ENCODE results near the gene TBC1D2. TPM values are rescaled to one million over a fixed set of nuclear protein-coding genes. Genes with fewer than 3 reads are reported as not detected.

TBC1D2 gene
- total and polyA plus RNA-seq, 2 donors (not counting 3 experiments of a cell fraction or from before 2014, with no cell fraction given), result 3.4 to 4.5 TPM

DNA sequence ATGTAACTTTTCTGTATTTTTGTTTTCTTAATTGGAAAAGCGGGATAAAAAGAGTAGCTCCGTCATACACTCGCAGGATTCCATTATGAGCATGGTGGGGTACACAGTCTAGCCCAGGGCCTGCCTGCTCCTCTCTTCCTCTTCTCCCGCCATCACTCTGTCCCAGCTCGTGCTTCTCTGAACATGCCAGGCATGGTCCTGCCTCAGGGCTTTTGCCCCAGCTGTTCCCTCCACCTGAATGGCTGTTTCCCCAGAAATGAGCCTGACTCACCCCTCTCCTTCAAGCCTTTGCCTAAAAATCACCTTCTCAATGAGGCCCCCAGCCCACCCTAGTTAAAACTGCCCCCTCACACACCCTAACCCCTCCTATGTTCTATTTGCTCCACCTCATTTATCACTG, 67.5 kb downstream of the TBC1D2 start:
- POLR2A ChIA-PET, result no interaction called here
- Histone ChIP-seq H3K27me3 (ENCODE audit: control insufficient read depth in 2 of 2, insufficient read depth in 2 of 2, low read length in 2 of 2) (no peaks in the 10 kb centered on the region), H3K27ac (ENCODE audit: insufficient read depth, low read depth, low read length) (no peak overlapping the region), H3K9me1 (replicated peaks; ENCODE audit: control insufficient read depth, extremely low read depth, insufficient read depth, low read length) (no peaks in the 10 kb centered on the region), H3K79me2 (ENCODE audit: control insufficient read depth, insufficient read depth, low read length) (no peaks in the 10 kb centered on the region), H3K9ac (replicated peaks; ENCODE audit: extremely low read depth, insufficient read depth, low read length) (no peak overlapping the region), H4K20me1 (replicated peaks; ENCODE audit: control insufficient read depth, extremely low read depth, insufficient read depth, low read length) (no peaks in the 10 kb centered on the region), H3K4me2 (ENCODE audit: insufficient read depth, low read length) (no peak overlapping the region), H3K4me1 (ENCODE audit: control insufficient read depth, extremely low read depth, insufficient read depth, low read length) (no peaks in the 10 kb centered on the region), H3K4me3 (replicated peaks in 1 of 3; ENCODE audit: insufficient read depth in 1 of 3, low read depth in 1 of 3, low read length in 3 of 3) (no peak overlapping the region), H3K9me3 (replicated peaks; ENCODE audit: control insufficient read depth, insufficient read depth, low read length) (no peaks in the 10 kb centered on the region), H2AFZ (ENCODE audit: low read depth, low read length) (no peak overlapping the region), H3K36me3 (ENCODE audit: control insufficient read depth in 2 of 2, extremely low read depth in 1 of 2, insufficient read depth in 2 of 2, low read length in 2 of 2) (no peaks in the 10 kb centered on the region)
- DNase-seq (ENCODE audit: low read depth, low spot score), result no peak
- dilution Hi-C loops (cut with MboI; ENCODE audit: extremely low pct_ligation_motif_present, low sequenced_read_pairs), result no loop called here
- FAIRE-seq, result no peak
- BruUV-seq (replicated peaks), result no TSS peak
- intact Hi-C loops (cut with micrococcal nuclease), result no loop called here
- CTCF ChIA-PET, result interaction anchor here (1.2 kb wide), 1 partner anchor 9 kb away, joined by 3 read pairs; no protein-coding TSS in a partner anchor
- TF ChIP-seq POLR2AphosphoS5 (IDR thresholded peaks at IDR 0.05; ENCODE audit: insufficient read depth, low read depth, low read length) (no peak), JUN (IDR thresholded peaks at IDR 0.05; ENCODE audit: borderline replicate concordance, insufficient read depth, insufficient read length, low read depth) (no peak), MYC (IDR thresholded peaks at IDR 0.05; ENCODE audit: low read depth, low read length) (no peak), FOS (IDR thresholded peaks at IDR 0.05; ENCODE audit: borderline replicate concordance, insufficient read depth, low read length) (no peak), GATA2 (IDR thresholded peaks at IDR 0.05; ENCODE audit: insufficient read depth, insufficient read length, low read depth, low read length) (no peak)

DNA sequence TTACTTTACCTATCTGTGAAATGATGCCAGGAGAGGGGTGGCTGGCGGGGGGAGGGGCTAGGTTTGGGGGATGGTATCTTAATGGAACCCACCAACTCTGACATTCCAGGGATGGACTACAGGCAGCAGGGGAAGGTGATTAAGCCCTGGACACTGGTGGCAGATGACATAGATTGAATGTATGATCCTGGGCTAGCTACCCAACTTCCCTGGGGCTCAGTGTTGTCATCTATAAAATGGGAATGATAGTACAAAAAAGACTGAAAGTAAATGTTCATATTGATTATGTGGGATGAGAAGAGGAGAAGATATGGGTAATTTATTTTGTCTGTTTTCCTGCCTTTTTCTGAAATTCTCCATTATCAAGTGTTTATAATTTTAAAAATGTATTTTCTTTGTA, 69.2 kb downstream of the TBC1D2 start:
- DNase-seq (ENCODE audit: low read depth, low spot score), result no peak
- BruUV-seq (replicated peaks), result no TSS peak
- H3K9me3 ChIP-seq (replicated peaks; ENCODE audit: control insufficient read depth, insufficient read depth, low read length), result no peaks in the 10 kb centered on the region
- H3K27me3 ChIP-seq (ENCODE audit: control insufficient read depth in 2 of 2, insufficient read depth in 2 of 2, low read length in 2 of 2), result no peaks in the 10 kb centered on the region
- H3K36me3 ChIP-seq (ENCODE audit: control insufficient read depth in 2 of 2, extremely low read depth in 1 of 2, insufficient read depth in 2 of 2, low read length in 2 of 2), result no peaks in the 10 kb centered on the region
- H3K27ac ChIP-seq (ENCODE audit: insufficient read depth, low read depth, low read length), result no peak overlapping the region
- intact Hi-C loops (cut with micrococcal nuclease) (no loop called here), dilution Hi-C loops (cut with MboI; ENCODE audit: extremely low pct_ligation_motif_present, low sequenced_read_pairs) (no loop called here)
- H3K79me2 ChIP-seq (ENCODE audit: control insufficient read depth, insufficient read depth, low read length), result no peaks in the 10 kb centered on the region
- no peaks in the 10 kb centered on the region for H3K9me1 ChIP-seq (replicated peaks; ENCODE audit: control insufficient read depth, extremely low read depth, insufficient read depth, low read length)
- ChIA-PET POLR2A (no interaction called here), CTCF (no interaction called here)
- H3K4me1 ChIP-seq (ENCODE audit: control insufficient read depth, extremely low read depth, insufficient read depth, low read length), result no peaks in the 10 kb centered on the region
- H3K4me3 ChIP-seq (replicated peaks in 1 of 3; ENCODE audit: insufficient read depth in 1 of 3, low read depth in 1 of 3, low read length in 3 of 3), result no peak overlapping the region
- no peak for FAIRE-seq
- no peak overlapping the region for H2AFZ ChIP-seq (ENCODE audit: low read depth, low read length)
- H3K4me2 ChIP-seq (ENCODE audit: insufficient read depth, low read length), result no peak overlapping the region
- H4K20me1 ChIP-seq (replicated peaks; ENCODE audit: control insufficient read depth, extremely low read depth, insufficient read depth, low read length), result no peaks in the 10 kb centered on the region
- no peak for TF ChIP-seq POLR2A (IDR thresholded peaks at IDR 0.05; ENCODE audit: low read depth, low read length)
- TF ChIP-seq, protein P1, sequence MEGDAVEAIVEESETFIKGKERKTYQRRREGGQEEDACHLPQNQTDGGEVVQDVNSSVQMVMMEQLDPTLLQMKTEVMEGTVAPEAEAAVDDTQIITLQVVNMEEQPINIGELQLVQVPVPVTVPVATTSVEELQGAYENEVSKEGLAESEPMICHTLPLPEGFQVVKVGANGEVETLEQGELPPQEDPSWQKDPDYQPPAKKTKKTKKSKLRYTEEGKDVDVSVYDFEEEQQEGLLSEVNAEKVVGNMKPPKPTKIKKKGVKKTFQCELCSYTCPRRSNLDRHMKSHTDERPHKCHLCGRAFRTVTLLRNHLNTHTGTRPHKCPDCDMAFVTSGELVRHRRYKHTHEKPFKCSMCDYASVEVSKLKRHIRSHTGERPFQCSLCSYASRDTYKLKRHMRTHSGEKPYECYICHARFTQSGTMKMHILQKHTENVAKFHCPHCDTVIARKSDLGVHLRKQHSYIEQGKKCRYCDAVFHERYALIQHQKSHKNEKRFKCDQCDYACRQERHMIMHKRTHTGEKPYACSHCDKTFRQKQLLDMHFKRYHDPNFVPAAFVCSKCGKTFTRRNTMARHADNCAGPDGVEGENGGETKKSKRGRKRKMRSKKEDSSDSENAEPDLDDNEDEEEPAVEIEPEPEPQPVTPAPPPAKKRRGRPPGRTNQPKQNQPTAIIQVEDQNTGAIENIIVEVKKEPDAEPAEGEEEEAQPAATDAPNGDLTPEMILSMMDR (IDR thresholded peaks at IDR 0.05; ENCODE audit: extremely low read depth in 1 of 2, insufficient read depth in 1 of 2, low read depth in 1 of 2, low read length in 2 of 2), result no peak
- no peak for TF ChIP-seq MYC (IDR thresholded peaks at IDR 0.05; ENCODE audit: low read depth, low read length)
- no peak for TF ChIP-seq POLR2AphosphoS5 (IDR thresholded peaks at IDR 0.05; ENCODE audit: insufficient read depth, low read depth, low read length)
- TF ChIP-seq, protein P2, sequence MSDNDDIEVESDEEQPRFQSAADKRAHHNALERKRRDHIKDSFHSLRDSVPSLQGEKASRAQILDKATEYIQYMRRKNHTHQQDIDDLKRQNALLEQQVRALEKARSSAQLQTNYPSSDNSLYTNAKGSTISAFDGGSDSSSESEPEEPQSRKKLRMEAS (IDR thresholded peaks at IDR 0.05; ENCODE audit: insufficient read depth, insufficient read length), result no peak
- TF ChIP-seq EZH2 (IDR thresholded peaks at IDR 0.05; ENCODE audit: borderline replicate concordance, low read depth, low read length, severe bottlenecking), result no peak
- no peak for TF ChIP-seq FOS (IDR thresholded peaks at IDR 0.05; ENCODE audit: borderline replicate concordance, insufficient read depth, low read length)
- TF ChIP-seq GATA2 (IDR thresholded peaks at IDR 0.05; ENCODE audit: insufficient read depth, insufficient read length, low read depth, low read length), result no peak
- TF ChIP-seq JUN (IDR thresholded peaks at IDR 0.05; ENCODE audit: borderline replicate concordance, insufficient read depth, insufficient read length, low read depth), result no peak
- H3K9ac ChIP-seq (replicated peaks; ENCODE audit: extremely low read depth, insufficient read depth, low read length), result no peak overlapping the region

Data from endothelial cell of umbilical vein (primary cell).